ENCODE data around the gene REM2.

DNA sequence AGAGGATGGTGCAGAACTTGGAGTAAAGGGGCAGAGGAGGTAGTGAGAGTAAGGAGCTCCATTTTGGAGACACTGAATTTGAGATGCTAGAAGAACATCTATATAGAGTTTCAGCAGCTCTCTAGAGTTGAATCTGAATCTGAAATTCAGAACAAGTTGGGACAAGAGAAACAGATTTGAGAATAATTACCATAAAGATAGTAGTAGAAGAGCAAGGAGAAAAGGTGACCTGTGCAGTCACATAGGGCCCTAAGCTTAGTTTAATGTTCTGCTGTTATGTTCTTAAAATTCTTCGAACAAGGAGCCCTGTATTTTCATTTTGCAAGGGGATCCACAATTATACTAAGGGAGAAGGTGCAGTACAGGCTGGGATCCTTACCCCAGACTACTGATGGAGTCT lies 7.4 kb downstream of the REM2 start:
- no peak for TF ChIP-seq EZH2phosphoT487 (IDR thresholded peaks at IDR 0.05; ENCODE audit: borderline replicate concordance, low read length)
- TF ChIP-seq, protein P1, sequence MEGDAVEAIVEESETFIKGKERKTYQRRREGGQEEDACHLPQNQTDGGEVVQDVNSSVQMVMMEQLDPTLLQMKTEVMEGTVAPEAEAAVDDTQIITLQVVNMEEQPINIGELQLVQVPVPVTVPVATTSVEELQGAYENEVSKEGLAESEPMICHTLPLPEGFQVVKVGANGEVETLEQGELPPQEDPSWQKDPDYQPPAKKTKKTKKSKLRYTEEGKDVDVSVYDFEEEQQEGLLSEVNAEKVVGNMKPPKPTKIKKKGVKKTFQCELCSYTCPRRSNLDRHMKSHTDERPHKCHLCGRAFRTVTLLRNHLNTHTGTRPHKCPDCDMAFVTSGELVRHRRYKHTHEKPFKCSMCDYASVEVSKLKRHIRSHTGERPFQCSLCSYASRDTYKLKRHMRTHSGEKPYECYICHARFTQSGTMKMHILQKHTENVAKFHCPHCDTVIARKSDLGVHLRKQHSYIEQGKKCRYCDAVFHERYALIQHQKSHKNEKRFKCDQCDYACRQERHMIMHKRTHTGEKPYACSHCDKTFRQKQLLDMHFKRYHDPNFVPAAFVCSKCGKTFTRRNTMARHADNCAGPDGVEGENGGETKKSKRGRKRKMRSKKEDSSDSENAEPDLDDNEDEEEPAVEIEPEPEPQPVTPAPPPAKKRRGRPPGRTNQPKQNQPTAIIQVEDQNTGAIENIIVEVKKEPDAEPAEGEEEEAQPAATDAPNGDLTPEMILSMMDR (conservative IDR thresholded peaks at IDR 0.05; ENCODE audit: low read depth, low read length) = no peak
